GM12875 (cell line): ENCODE measurements around the gene PCK2.

Experiments used
- H3K4me3 ChIP-seq: one replicate; pipeline ENCODE4 v1.5.1; 2011; ENCODE audit warnings: low read depth, low read length, control low read depth
- CTCF ChIP-seq: IDR thresholded peaks from 2 replicates; pipeline ENCODE4 v1.5.1; 2011; ENCODE audit warnings: low read depth, mild to moderate bottlenecking, control low read depth, inconsistent platforms, low read length, moderate library complexity, borderline replicate concordance; ENCODE audit not compliant: insufficient read depth

Gene PCK2

DNA sequence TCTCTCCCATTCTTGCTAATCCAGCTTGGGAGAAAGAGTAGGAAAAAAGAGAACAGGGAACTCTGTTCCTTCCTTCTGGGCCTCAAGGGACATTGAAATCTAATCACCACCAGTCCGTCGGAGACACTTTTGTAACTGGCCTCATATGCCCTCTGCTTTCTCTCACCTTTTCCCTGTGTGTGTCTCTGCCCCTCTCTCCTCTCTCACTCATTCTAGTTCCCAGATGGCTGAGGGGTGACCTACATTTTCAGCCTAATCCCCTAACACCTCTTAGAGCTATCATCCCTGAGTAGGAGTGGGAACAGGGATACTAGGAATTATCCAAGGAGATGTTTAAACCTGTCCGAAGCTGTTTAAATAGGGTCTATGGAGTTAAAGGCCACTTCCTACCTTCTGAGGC, 8.9 kb upstream of the PCK2 start:
- TF ChIP-seq CTCF, result no peak

GRCh38 chr14:24086193-24086955, 7.7 kb upstream of the PCK2 start:
- no peak overlapping the region for H3K4me3 ChIP-seq
- no peak for TF ChIP-seq CTCF

More for the DNA sequence above, 8.9 kb upstream of the PCK2 start:
- H3K4me3 ChIP-seq, result no peak overlapping the region

DNA sequence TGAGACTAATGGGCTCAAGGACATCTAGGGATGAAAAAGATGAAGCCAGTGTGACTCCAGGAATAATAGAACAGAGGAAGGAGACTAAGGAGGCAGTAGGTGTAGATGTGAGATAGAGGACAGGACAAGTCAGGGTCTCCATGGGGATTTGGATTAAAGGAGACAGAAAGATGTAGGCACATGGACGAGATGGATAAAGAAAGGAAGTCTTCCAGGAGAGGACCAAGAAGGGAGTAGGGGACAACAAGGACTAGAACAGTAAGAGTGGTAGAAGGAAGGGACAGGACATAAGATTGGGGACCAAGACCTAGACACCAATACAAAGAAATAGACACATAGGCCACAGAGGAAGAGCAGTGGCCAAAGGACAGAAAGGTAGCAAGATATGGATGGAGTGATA, 7.1 kb upstream of the PCK2 start:
- no peak for TF ChIP-seq CTCF
- H3K4me3 ChIP-seq, result no peak overlapping the region

DNA sequence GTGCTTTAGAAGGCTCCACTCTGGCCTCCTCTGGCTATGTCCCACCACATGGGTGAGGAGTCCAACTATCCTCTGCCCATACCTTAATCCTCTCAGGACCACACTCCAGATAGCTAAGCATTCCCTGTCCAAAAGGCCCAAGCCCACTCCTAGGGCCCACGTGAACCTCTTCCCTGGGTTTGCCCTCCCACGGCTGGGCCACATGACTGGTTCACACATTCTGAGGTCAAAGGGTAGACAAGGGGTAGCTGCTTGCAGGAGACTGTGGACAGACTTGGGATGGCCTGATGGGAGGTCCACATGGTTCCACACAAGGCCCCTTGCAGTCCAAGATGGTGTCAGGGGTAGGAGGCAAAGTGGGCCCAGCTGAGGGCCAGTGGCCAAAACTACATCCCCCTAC, 6.0 kb upstream of the PCK2 start:
- H3K4me3 ChIP-seq, result no peak overlapping the region
- TF ChIP-seq CTCF, result no peak

GRCh38 chr14:24089890-24090289, 4.2 kb upstream of the PCK2 start:
- H3K4me3 ChIP-seq, result no peak overlapping the region
- TF ChIP-seq CTCF, result no peak

DNA sequence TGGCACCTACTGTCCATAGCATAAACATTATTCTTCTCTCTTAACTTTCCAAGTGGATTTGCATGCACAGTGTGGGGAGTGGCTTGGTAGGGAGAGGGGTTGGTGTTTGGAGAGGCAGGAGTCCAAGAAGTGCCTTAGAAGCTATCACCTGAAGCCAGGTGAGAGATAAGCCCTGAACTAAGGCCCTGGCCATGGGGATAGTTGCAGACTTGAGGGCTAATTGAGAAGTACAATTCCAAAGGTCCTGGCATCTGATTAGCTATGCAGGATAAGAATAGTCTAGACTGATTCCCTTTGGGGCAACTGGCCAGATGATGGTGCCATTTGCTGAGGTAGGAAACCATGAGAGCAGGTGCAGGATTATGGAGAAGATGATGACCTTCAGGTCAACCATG, 2.0 kb upstream of the PCK2 start:
- no peak for TF ChIP-seq CTCF
- no peak overlapping the region for H3K4me3 ChIP-seq

DNA sequence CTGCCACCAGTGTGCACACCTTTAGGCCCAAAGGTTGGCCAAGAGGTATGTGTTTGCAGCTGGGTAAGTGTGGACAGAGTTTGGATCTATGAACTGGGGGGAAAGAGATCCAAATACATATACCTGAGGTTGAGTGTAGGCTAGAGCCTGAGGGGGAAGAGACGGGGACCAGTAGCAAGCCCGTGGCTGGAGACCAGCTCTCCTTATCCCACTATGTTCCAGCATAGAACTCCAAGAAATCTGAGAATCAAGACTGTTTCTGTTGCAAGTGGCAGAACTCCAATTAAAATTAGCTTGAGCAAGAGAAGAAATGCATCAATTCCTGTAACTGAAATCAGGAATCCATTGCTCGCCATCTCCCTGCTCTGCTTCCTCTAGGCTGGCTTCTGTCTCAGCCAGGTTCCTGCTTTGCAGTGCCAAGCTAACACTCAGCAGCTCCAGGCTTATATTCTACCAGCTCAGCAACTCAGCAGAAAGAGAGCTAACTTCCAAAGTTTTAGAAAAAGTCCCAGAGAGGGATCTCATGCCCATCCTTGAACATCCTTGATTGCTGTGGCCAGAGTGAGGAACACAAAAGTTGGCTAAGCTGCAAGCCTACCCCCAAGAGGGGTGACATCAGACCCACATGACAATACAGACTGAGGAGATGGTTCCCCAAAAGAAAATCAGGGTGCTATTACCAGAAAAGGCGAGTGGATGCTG, 1.5 kb upstream of the PCK2 start:
- H3K4me3 ChIP-seq, result no peak overlapping the region
- TF ChIP-seq CTCF, result no peak
